B cell (primary cell): ENCODE results near the gene MTFR2. TPM values are rescaled to one million over a fixed set of nuclear protein-coding genes. Genes with fewer than 3 reads are reported as not detected.
A peak's percentile ranks its signal among the peaks of the same experiment; 100 is the strongest.

Source experiments
- ATAC-seq: fragments of 200-7000 bp; cut with Tn5 transposase; one replicate; pipeline ENCODE4 v1.10.0; 2021; ENCODE audit warnings: low read depth, mild to moderate bottlenecking, moderate number of reproducible peaks, moderate library complexity
- CTCF ChIA-PET: fragments of 350-600 bp; sonication (Branson Sonifier 250); formaldehyde crosslinking; loops from one replicate; lab custom pipeline; 2021; ENCODE audit warnings: antibody characterized with exemption, inconsistent platforms; lab: Charles Lee
- POLR2A ChIA-PET: fragments of 350-600 bp; sonication (Branson Sonifier 250); formaldehyde crosslinking; loops from one replicate; lab custom pipeline; 2021; ENCODE audit warnings: antibody characterized with exemption; lab: Charles Lee
- DNase-seq: peaks from one replicate; pipeline ENCODE4 v3.0.0; 2013
- H2AFZ ChIP-seq: 2 replicates; pipeline ENCODE4 v1.6.1; 2012; ENCODE audit warnings: mild to moderate bottlenecking, low read depth, low read length; ENCODE audit not compliant: insufficient read depth, poor library complexity, severe bottlenecking
- H3K27ac ChIP-seq, 2 donors: 1 replicate in 1 of 2; 2 replicates in 1 of 2; pipeline ENCODE4 v1.5.1; 2012 to 2013; ENCODE audit warnings: low read length in 2 of 2, mild to moderate bottlenecking in 2 of 2, moderate library complexity in 1 of 2
- H3K27me3 ChIP-seq, 4 experiments: fragments of 200-600 bp in 1 of 4; sonication (generic) in 1 of 4; replicated peaks in 1 of 4; 1 replicate in 2 of 4; 2 replicates in 2 of 4; pipeline versions ENCODE4 v1.6.1 to v1.7.0; 2013 to 2016; ENCODE audit warnings: low read length in 3 of 4, mild to moderate bottlenecking in 2 of 4, mixed read lengths in 1 of 4, moderate library complexity in 1 of 4; ENCODE audit not compliant: insufficient read depth in 4 of 4, control insufficient read depth in 3 of 4; ENCODE audit errors: control extremely low read depth in 1 of 4
- H3K36me3 ChIP-seq, 2 experiments: replicated peaks in 1 of 2; 1 replicate in 1 of 2; 2 replicates in 1 of 2; pipeline versions ENCODE4 v1.6.1 to v1.7.1; 2013; ENCODE audit warnings: low read length in 1 of 2; ENCODE audit not compliant: insufficient read depth in 2 of 2, control insufficient read depth in 1 of 2; ENCODE audit errors: control extremely low read depth in 1 of 2, extremely low read depth in 1 of 2
- H3K4me1 ChIP-seq, 2 donors: fragments of 200-600 bp in 1 of 2; sonication (generic) in 1 of 2; 1 replicate in 1 of 2; 2 replicates in 1 of 2; pipeline versions ENCODE4 v1.5.1 to v1.6.1; 2013 to 2017; ENCODE audit warnings: low read length in 2 of 2; ENCODE audit not compliant: control insufficient read depth in 2 of 2, insufficient read depth in 2 of 2
- H3K4me2 ChIP-seq: replicated peaks from 2 replicates; pipeline ENCODE3; 2012; ENCODE audit warnings: mild to moderate bottlenecking, low read depth, low read length; ENCODE audit not compliant: poor library complexity, severe bottlenecking
- H3K4me3 ChIP-seq, 5 experiments: fragments of 200-600 bp in 1 of 5; sonication (generic) in 1 of 5; 1 replicate in 3 of 5; 2 replicates in 2 of 5; pipeline versions ENCODE4 v1.5.1 to v1.7.0; 2011 to 2016; ENCODE audit warnings: low read length in 4 of 5, mild to moderate bottlenecking in 4 of 5, low read depth in 2 of 5, control low read depth in 1 of 5, moderate library complexity in 1 of 5; ENCODE audit not compliant: insufficient read depth in 1 of 5; ENCODE audit errors: control extremely low read depth in 1 of 5, extremely low read depth in 1 of 5
- H3K79me2 ChIP-seq: fragments of 200-600 bp; sonication (generic); one replicate; pipeline ENCODE4 v1.6.0; 2016; ENCODE audit warnings: low read length; ENCODE audit not compliant: control insufficient read depth, insufficient read depth
- H3K9ac ChIP-seq: fragments of 200-600 bp; sonication (generic); 2 replicates; pipeline ENCODE4 v1.6.1; 2017; ENCODE audit warnings: mild to moderate bottlenecking, low read length, moderate library complexity
- H3K9me3 ChIP-seq, 3 donors: one replicate each; pipeline versions ENCODE4 v1.6.1 to v1.7.1; 2013; ENCODE audit warnings: low read length in 2 of 3; ENCODE audit not compliant: control insufficient read depth in 2 of 3, insufficient read depth in 1 of 3; ENCODE audit errors: control extremely low read depth in 1 of 3
- H4K20me1 ChIP-seq: 2 replicates; pipeline ENCODE4 v1.6.0; 2012; ENCODE audit warnings: mild to moderate bottlenecking, low read length; ENCODE audit not compliant: insufficient read depth, control insufficient read depth, poor library complexity, severe bottlenecking
- H3K27ac Mint-ChIP-seq: one replicate; pipeline ENCODE4 v1.8.0; 2021; ENCODE audit warnings: mixed read lengths
- H3K27me3 Mint-ChIP-seq: one replicate; pipeline ENCODE4 v1.8.0; 2021; ENCODE audit warnings: mixed read lengths
- H3K4me1 Mint-ChIP-seq: one replicate; pipeline ENCODE4 v1.8.0; 2021; ENCODE audit warnings: mixed read lengths
- H3K4me3 Mint-ChIP-seq: one replicate; pipeline ENCODE4 v1.8.0; 2021; ENCODE audit warnings: mixed read lengths
- H3K9me3 Mint-ChIP-seq: one replicate; pipeline ENCODE4 v1.8.0; 2022; ENCODE audit warnings: mixed read lengths; ENCODE audit not compliant: insufficient read depth
- EZH2 ChIP-seq: IDR thresholded peaks from 2 replicates; pipeline ENCODE4 v1.6.1; 2012; ENCODE audit warnings: borderline replicate concordance, low read depth, mild to moderate bottlenecking, moderate library complexity, low read length; ENCODE audit not compliant: insufficient read depth, poor library complexity, severe bottlenecking
- WGBS: methylation state at CpG from one replicate; pipeline ENCODE4 v1.1.5; 2013; ENCODE audit warnings: missing lambda C conversion rate; ENCODE audit not compliant: insufficient coverage; 5-methylcytosine and 5-hydroxymethylcytosine counted together
- intact Hi-C: fragments of 100-400 bp; cut with micrococcal nuclease; formaldehyde crosslinking; loops from one replicate; pipeline ENCODE4 v1.10.0; 2022
- polyA plus RNA-seq: library from polyadenylated mRNA; depleted of rRNA; stranded (reverse); fragments of >200 nt; gene quantifications from 2 replicates; pipeline ENCODE4 v1.2.3, GENCODE V29; 2012
- total RNA-seq, 2 donors: library from RNA; stranded (reverse); fragments of 120-200 nt in 1 of 2; gene quantifications; 1 replicate in 1 of 2; 2 replicates in 1 of 2; pipeline versions ENCODE4 v1.2.3 to v1.2.4, GENCODE V29; 2013 to 2022
- TF ChIP-seq, protein P1 (sequence below): fragments of 200-600 bp; IDR thresholded peaks from one replicate; pipeline ENCODE4 v1.8.0; 2022; ENCODE audit warnings: antibody characterized with exemption, mild to moderate bottlenecking

The MTFR2 gene
- total and polyA plus RNA-seq, 2 donors (not counting 1 experiment from before 2014, with no cell fraction given) = 2.0 to 3.9 TPM

- DNase-seq (no peak), ATAC-seq (no peak)
- Histone ChIP-seq H3K9me3 (no peaks in the 10 kb centered on the region), H3K27me3 (no peaks in the 10 kb centered on the region), H3K4me1 (peaks cover 16 to 47% of the 10 kb centered on the region in 2 donors), H3K4me3 (no peak overlapping the region), H3K79me2 (peaks cover 80% of the 10 kb centered on the region), H3K36me3 (peaks cover 19 to 59% of the 10 kb centered on the region in 2 experiments), H4K20me1 (peaks cover 87% of the 10 kb centered on the region), H3K4me2 (peak overlapping the region; percentile 9), H2AFZ (no peak overlapping the region), H3K27ac (no peak overlapping the region), H3K9ac (no peak overlapping the region)
- intact Hi-C loops = loop anchor here (10.0 kb wide), 2 partner anchors 1095 to 1225 kb away; partner anchors contain the start of genes HBS1L and MYB
- CTCF ChIA-PET = no interaction called here
- POLR2A ChIA-PET = no interaction called here
- 100% methylated on average over 2 of the region's 3 CpGs for WGBS
- Mint-ChIP-seq H3K4me1 (peaks cover 52% of the 10 kb centered on the region), H3K27ac (no peak overlapping the region), H3K9me3 (no peaks in the 10 kb centered on the region), H3K4me3 (no peak overlapping the region), H3K27me3 (no peaks in the 10 kb centered on the region)
- TF ChIP-seq, protein P1, sequence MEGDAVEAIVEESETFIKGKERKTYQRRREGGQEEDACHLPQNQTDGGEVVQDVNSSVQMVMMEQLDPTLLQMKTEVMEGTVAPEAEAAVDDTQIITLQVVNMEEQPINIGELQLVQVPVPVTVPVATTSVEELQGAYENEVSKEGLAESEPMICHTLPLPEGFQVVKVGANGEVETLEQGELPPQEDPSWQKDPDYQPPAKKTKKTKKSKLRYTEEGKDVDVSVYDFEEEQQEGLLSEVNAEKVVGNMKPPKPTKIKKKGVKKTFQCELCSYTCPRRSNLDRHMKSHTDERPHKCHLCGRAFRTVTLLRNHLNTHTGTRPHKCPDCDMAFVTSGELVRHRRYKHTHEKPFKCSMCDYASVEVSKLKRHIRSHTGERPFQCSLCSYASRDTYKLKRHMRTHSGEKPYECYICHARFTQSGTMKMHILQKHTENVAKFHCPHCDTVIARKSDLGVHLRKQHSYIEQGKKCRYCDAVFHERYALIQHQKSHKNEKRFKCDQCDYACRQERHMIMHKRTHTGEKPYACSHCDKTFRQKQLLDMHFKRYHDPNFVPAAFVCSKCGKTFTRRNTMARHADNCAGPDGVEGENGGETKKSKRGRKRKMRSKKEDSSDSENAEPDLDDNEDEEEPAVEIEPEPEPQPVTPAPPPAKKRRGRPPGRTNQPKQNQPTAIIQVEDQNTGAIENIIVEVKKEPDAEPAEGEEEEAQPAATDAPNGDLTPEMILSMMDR = no peak
- no peak for TF ChIP-seq EZH2
Observed at GRCh38 chr6:136280032-136280609, 30.0 kb upstream of the MTFR2 start.

DNA sequence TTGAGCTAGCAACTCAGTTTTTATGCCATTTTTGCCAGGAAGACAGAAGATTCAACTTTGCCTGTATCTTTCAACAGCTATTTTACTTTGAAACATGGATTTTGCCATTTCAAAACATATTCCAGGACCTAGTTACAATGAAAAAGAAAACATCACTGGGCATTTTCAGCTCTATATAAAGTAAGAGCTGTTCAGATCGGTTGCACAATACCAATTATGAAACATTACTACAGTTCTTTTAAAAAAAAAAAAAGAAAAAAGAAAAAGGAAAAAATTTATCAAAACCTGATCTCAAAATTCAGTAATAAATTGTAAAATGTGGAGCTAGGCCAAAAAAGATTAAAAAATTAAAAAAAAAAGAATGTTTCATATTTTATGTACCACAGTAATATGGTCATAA lies 24.0 kb upstream of the MTFR2 start:
- H3K36me3 ChIP-seq = peaks cover 27 to 84% of the 10 kb centered on the region in 2 experiments
- Mint-ChIP-seq H3K27ac (no peak overlapping the region), H3K9me3 (no peaks in the 10 kb centered on the region), H3K4me1 (peaks cover 2% of the 10 kb centered on the region), H3K4me3 (no peak overlapping the region), H3K27me3 (no peaks in the 10 kb centered on the region)
- H3K4me3 ChIP-seq = no peak overlapping the region
- ChIA-PET POLR2A (interaction anchor here (0.9 kb wide), 1 partner anchor 16 kb away, joined by 4 read pairs; the partner anchor contains the start of gene BCLAF1), CTCF (interaction anchor here (1.5 kb wide), 1 partner anchor 14 kb away, joined by 5 read pairs; no protein-coding TSS in a partner anchor)
- H4K20me1 ChIP-seq = peaks cover 78% of the 10 kb centered on the region
- no peak overlapping the region for H3K9ac ChIP-seq
- no peak overlapping the region for H3K27ac ChIP-seq
- no peaks in the 10 kb centered on the region for H3K9me3 ChIP-seq
- DNase-seq = no peak
- peaks cover 46% of the 10 kb centered on the region for H3K79me2 ChIP-seq
- intact Hi-C loops = no loop called here
- no CpG with 5 or more reads among the region's 1 CpG for WGBS
- no peaks in the 10 kb centered on the region for H3K27me3 ChIP-seq
- ATAC-seq = no peak
- no peaks in the 10 kb centered on the region for H3K4me1 ChIP-seq
- H3K4me2 ChIP-seq = no peak overlapping the region
- TF ChIP-seq, protein P1 = no peak
- no peak for TF ChIP-seq EZH2
- no peak overlapping the region for H2AFZ ChIP-seq
